ENCODE data around the gene SUPT16H.
"Not testable (repeated sequence)": the region's sequence is repeated elsewhere in the genome, so short reads cannot be mapped to it uniquely, and the experiment has no call there.

Gene SUPT16H

GRCh38 chr14:21383848-21384493, at the start of gene SUPT16H:
Gene SUPT16H (minus strand): TSS chr14:21384019. CDS start chr14:21383927, 92 bp downstream.
- DNase-seq = peak; percentile 95

GRCh38 chr14:21431126-21431525, 47.3 kb upstream of the SUPT16H start:
- no peak for DNase-seq

- DNase-seq = no peak
Measured at GRCh38 chr14:21428930-21429329, 45.1 kb upstream of the SUPT16H start.

GRCh38 chr14:21426692-21427091, 42.9 kb upstream of the SUPT16H start:
- DNase-seq = no peak

DNA sequence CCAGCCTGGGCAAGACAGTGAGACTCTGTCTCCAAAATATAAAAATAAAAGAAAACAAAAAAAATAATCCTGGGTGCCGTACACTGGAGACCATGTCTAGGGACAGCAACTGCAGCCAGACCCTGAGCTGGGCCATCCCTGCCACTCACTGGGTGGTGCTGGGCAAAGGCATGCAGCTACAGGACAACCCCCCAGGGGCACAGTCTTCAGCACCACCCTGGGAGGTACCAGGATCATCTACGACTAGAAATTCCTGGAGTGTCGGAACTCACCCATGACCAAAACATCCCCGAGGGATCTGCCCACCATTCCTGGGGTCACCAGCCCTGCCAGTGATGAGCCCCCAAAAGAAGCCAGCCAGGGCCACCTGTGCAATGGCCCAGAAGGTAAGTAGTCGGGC, 35.7 kb upstream of the SUPT16H start:
- no peak for DNase-seq

GRCh38 chr14:21415329-21415728, 31.5 kb upstream of the SUPT16H start:
- DNase-seq = no peak

GRCh38 chr14:21414137-21414631, 30.4 kb upstream of the SUPT16H start:
- DNase-seq = no peak

- no peak for DNase-seq
Measured at GRCh38 chr14:21408147-21408546, 24.3 kb upstream of the SUPT16H start.

DNA sequence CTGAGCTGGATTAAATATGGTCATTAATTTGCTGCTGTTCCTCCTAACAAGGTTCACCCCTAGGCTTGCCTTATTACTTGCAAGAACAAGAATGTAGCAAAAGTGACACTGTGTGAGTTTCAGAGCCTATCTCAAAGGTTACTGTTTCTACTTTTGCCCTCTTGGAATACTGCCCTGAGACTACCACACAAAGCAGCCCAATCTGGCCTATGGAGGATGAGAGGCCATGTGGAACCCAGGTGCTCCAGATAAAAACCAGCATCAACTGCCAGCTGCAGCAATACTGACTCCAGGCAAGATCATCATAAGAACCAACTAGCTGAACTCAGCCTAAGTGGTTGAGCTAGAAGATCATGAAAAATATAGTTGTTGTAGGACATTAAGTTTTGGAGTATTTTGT, 22.4 kb upstream of the SUPT16H start:
- DNase-seq = no peak

DNA sequence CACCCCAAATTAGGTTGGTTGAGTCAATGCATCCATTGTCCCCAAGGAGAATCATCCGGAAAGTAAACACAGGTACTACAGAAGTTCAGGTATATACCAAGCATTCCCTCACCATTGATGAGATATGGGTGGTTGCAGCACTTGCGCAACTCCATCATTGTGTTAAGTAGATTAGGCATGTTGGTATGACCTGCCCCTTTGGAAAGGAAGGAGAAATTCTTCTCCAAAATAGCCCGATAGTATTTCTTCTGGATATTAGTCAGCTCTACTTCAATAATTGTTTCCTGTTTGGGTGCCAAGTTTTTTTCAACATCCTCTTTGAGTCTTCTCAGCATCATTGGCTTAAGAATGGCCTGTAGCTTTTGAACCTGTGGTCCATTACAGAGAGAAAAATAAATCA, 21.3 kb upstream of the SUPT16H start:
- no peak for DNase-seq

DNA sequence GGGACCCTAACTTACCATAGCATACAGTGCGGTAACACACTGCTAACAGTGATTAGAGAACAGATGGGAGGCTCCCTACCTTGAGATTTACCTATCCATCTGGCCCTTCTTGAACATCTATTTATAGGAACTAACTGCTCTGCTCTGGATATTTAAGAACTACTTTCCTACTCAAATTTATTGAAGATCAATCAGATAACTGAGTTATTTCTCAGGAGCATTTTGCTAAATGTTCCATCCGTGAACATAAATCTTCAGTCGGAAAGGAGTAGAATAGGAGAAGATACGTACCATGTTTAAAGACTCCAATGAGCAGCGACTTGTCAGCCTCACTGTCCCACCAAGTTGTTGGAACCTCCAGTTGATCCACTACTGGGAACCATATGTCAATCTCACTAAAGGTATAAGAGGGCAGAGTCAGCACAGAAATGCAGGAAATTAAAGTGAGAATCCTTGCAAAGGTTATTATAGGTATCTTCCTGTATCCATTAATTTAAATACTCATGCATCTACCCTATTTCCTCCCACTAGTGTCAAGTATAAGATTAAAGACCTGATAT, 15.6 kb upstream of the SUPT16H start:
- no peak for DNase-seq

DNA sequence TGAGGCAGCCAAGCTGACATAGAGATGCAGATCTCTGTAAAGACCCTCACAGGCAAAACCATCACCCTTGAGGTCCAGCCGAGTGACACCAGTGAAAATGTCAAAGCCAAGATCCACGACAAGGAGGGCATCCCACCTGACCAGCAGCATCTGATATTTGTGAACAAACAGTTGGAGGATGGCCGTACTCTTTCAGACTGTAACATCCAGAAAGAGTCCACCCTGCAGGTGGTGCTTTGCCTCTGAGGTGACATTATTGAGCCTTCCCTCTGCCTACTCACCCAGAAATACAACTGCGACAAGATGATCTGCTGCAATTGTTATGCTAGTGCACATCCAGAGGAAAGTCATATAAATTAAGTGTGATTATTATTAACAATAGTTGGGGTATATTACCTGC, 15.1 kb upstream of the SUPT16H start:
- DNase-seq = no peak

DNA sequence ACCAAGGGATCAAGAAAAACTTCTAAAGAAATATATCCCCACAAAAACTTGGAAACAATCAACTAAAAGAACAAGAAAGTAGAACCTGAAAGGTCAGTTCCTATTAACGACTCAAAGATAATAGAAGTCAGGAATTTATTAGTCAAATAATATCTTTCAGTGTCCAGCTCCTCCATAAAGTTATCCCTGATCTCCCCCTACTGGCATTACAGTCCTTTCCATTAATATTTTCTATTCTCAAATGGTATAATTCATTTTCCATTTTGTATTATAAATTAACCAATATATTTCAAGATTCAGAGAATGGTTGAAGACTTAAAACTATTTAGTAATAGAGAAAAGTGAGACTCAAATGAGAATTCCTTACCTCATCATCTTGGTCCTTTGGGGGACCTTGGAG, 11.6 kb upstream of the SUPT16H start:
- DNase-seq = no peak

DNA sequence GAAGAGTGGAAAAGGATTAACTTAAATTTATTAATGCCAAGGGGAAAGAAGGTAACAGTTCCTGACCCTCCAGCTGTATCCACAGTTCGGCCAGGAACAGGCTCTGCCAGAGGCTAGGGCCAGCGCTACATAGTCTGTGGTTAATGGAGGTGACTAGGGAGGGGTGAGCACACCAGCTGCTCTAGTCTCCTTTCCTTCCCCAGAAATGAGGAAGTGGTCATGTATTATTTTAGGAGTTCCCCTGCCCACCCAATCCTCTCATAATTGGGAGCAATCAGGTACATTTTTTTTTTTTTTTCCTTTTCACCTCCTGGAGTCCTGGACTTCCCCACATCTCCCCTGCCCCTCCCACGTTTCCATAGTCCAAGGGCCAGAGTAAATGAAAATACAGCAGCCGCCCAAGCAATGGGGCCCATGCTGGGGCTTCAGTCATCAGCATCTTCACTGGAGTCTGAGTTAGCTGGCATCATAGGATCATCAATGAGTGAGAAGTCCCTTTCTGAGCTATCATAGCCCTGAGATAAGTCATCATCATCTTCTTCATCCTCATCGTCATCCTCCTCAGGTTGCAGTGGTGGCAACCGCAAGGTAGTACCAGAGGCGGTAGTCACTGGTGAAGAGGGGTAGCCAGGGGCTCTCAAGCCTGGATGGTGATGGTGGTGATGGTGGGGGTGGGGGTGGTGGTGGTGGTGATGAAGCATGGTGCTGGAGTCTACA, 1.5 kb upstream of the SUPT16H start:
- DNase-seq = no peak

GRCh38 chr14:21384494-21384851, 654 bp upstream of the SUPT16H start:
- DNase-seq = no peak

GRCh38 chr14:21382886-21383847, 652 bp downstream of the SUPT16H start:
- peak; percentile 45 for DNase-seq

DNA sequence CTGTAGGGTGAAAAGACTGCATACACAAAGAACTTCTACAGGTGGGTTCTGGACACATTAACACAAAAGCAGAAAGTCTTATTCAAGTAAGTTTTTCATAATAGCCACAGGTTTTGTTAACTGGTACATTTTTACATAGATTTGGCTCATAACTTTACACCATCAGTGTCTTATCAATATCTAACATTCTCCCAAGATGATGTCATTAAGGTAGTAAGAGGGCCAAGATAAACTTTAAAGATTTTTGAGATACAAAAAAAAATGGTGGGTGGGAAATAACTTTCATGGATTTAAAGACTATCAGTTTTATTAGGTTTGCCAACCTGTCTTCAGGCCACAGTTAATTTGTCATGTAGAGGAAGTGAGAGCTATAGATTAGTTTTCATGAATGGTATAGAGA, 1.7 kb downstream of the SUPT16H start:
- DNase-seq = no peak

GRCh38 chr14:21379338-21379737, 4.5 kb downstream of the SUPT16H start:
- no peak for DNase-seq

DNA sequence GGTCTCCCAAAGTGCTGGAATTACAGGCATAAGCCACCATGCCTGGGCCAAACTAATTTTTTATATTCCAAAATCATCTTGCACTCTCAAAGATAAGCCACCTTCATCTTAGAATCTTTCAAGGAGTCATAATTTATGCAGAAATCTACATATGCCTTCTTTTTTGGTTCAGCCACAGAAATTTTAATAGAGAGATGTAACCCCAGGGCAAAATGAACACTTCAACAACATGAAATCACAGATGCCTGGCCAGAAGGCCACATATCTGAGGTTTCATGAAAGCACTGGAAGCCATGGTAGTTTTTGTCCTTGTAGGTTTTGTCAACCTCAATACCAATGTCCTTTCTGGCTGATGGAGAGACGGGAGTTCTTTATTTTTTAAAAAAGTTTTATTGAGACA, 9.8 kb downstream of the SUPT16H start:
- DNase-seq = no peak

DNA sequence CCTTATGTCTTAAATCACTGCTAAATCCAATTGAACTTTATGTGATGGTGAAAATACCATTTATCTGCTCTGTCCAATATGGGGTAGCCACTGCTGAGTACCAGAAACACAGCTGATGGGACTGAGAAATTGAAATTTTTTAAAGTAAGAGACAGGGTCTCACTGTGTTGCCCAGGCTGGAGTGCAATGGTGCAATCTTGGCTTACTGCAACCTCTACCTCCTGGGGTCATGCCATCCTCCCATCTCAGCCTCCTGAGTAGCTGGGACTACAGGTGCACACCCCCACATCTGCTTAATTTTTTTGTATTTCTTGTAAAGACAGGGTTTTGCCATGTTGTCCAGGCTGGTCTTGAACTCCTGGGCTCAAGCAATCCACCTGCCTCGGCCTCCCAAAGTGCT, 11.0 kb downstream of the SUPT16H start:
- not testable (repeated sequence) for DNase-seq

- DNase-seq = no peak
Measured at GRCh38 chr14:21369949-21370679, 13.7 kb downstream of the SUPT16H start.

- no peak for DNase-seq
Measured at GRCh38 chr14:21367582-21368144, 16.2 kb downstream of the SUPT16H start.
